ENCODE measurements around the gene MRPS21.

MRPS21 gene

GRCh38 chr1:150352866-150353265 is 59.2 kb downstream of the MRPS21 start:
- no peak for DNase-seq (ENCODE audit: low spot score in 2 of 2)
- no peak for ATAC-seq (replicated peaks; ENCODE audit: extremely low read depth, poor library complexity, severe bottlenecking)
- H3K4me1 Mint-ChIP-seq, result no peaks in the 10 kb centered on the region
- no peaks in the 10 kb centered on the region for H3K27me3 Mint-ChIP-seq
- no peak overlapping the region for H3K27ac Mint-ChIP-seq (ENCODE audit: low read depth)
- peaks cover 58% of the 10 kb centered on the region for H3K36me3 Mint-ChIP-seq (ENCODE audit: insufficient read depth)
- no peak overlapping the region for H3K4me3 Mint-ChIP-seq
- no peaks in the 10 kb centered on the region for H3K9me3 Mint-ChIP-seq
